Kidney (tissue), 14 donors: ENCODE data around the gene SHCBP1L. TPM values are rescaled to one million over a fixed set of nuclear protein-coding genes. Genes with fewer than 3 reads are reported as not detected.

Experiments used
- DNase-seq, 5 donors: peaks; one replicate each; pipeline ENCODE4 v3.0.0-alpha.2; 2013 to 2020
- FAIRE-seq: peaks from 2 replicates; lab custom pipeline; 2012; peaks lifted over from hg19 to GRCh38; lab: Jason Lieb, UNC
- H3K27ac ChIP-seq, 2 donors: one replicate each; pipeline ENCODE4 v1.7.0; 2013; ENCODE audit warnings: low read depth in 2 of 2, low read length in 2 of 2, inconsistent platforms in 1 of 2
- H3K27me3 ChIP-seq: one replicate; pipeline ENCODE4 v1.7.1; 2013; ENCODE audit warnings: low read length, inconsistent platforms; ENCODE audit not compliant: control insufficient read depth, insufficient read depth
- H3K36me3 ChIP-seq, 3 donors: one replicate each; pipeline versions ENCODE4 v1.7.0 to v1.7.1; 2013; ENCODE audit warnings: low read length in 3 of 3, control low read depth in 1 of 3, inconsistent platforms in 1 of 3; ENCODE audit not compliant: insufficient read depth in 3 of 3, control insufficient read depth in 2 of 3
- H3K4me1 ChIP-seq, 3 donors: one replicate each; pipeline versions ENCODE4 v1.7.0 to v1.7.1; 2013; ENCODE audit warnings: low read length in 3 of 3, inconsistent platforms in 1 of 3, low read depth in 1 of 3; ENCODE audit not compliant: control insufficient read depth in 2 of 3, insufficient read depth in 2 of 3
- H3K4me3 ChIP-seq, 3 donors: one replicate each; pipeline versions ENCODE4 v1.7.0 to v1.8.1; 2013; ENCODE audit warnings: low read length in 3 of 3, control low read depth in 1 of 3, inconsistent platforms in 1 of 3
- H3K9ac ChIP-seq, 3 donors: one replicate each; pipeline versions ENCODE4 v1.7.0 to v1.7.1; 2013; ENCODE audit warnings: low read length in 3 of 3, control low read depth in 1 of 3, inconsistent platforms in 1 of 3
- H3K9me3 ChIP-seq, 3 donors: one replicate each; pipeline versions ENCODE4 v1.7.0 to v1.7.1; 2013; ENCODE audit warnings: low read length in 3 of 3, control low read depth in 1 of 3, inconsistent platforms in 1 of 3; ENCODE audit not compliant: control insufficient read depth in 2 of 3, insufficient read depth in 1 of 3
- CTCF ChIP-seq: IDR thresholded peaks from 3 replicates; pipeline ENCODE4 v1.5.1; 2012; ENCODE audit warnings: mild to moderate bottlenecking, moderate library complexity, borderline replicate concordance; ENCODE audit not compliant: insufficient read depth; ENCODE audit errors: extremely low read depth
- intact Hi-C: fragments of 100-400 bp; cut with DNase I; formaldehyde crosslinking; loops from one replicate; pipeline ENCODE4 v1.11.1; 2022
- polyA plus RNA-seq: library from polyadenylated mRNA; stranded (reverse); fragments of 350-450 nt; fragmentation: Illumina TruSeq; extraction: RNeasy Lipid Tissue Mini Kit (QIAGEN cat#74804); gene quantifications from one replicate; pipeline ENCODE4 v1.2.3, GENCODE V29; 2014; ENCODE audit warnings: low read depth, low replicate concordance; ENCODE audit not compliant: insufficient read depth
- total RNA-seq: library from RNA; stranded (reverse); fragmentation: NEBNext Ultra II Directional; extraction: Animal tissue kit (Norgen Biotek cat#: 25700); gene quantifications from one replicate; pipeline ENCODE4 v1.2.1, GENCODE V29; 2021
- donor health status: control.
- donor health status: control.
- donor health status: control.
- donor health status: control.
- donor health status: control.
- donor health status: DM: yes; HTN: yes; CAD: no.
- donor health status: Normal renal cell carcinoma (clear cell type).

SHCBP1L gene
- total and polyA plus RNA-seq, 2 donors from 2014 or later = not detected

DNA sequence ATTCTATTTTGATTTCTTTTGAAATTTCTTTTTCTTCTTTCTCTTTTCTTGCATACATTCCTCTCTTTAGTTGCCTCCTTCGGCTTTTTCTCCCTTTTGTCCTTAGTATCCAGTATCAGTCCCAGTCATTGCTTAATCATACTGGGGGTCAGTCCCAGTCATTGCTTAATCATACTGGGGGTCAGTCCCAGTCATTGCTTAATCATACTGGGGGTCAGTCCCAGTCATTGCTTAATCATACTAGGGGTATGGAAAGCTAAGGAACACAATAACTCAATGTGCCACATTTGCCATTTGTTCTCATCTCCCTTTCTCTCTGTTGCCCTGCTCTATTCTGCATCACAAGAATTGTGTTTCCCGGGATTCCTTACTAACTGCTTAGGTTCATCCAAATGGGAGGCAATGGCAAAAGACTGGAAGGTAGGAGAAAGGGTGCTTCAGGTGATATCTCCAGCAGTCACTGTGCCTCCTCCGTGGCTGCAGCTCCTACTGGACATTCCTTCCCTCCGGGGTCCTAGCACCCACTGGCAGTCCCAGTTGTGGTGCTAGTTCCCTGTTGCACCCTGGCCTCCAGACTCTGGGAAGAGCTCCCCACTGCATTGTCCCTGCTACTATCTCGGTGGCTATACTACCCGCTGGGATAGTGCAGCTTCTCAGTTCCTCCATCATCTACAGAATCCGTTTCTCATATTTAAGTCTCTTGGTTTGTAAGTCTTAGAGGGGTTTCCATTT is 37.6 kb upstream of the SHCBP1L start:
- Histone ChIP-seq H3K9me3 (no peaks in the 10 kb centered on the region), H3K27ac (no peak overlapping the region), H3K27me3 (no peaks in the 10 kb centered on the region), H3K9ac (no peak overlapping the region), H3K36me3 (no peaks in the 10 kb centered on the region), H3K4me3 (no peak overlapping the region), H3K4me1 (no peaks in the 10 kb centered on the region)
- DNase-seq (no peak), FAIRE-seq (no peak)
- TF ChIP-seq CTCF = no peak
- intact Hi-C loops = no loop called here

- FAIRE-seq (no peak), DNase-seq (no peak)
- Histone ChIP-seq H3K9me3 (no peaks in the 10 kb centered on the region), H3K27ac (no peak overlapping the region), H3K4me3 (no peak overlapping the region), H3K36me3 (no peaks in the 10 kb centered on the region), H3K27me3 (no peaks in the 10 kb centered on the region), H3K4me1 (no peaks in the 10 kb centered on the region), H3K9ac (no peak overlapping the region)
- no peak for TF ChIP-seq CTCF
- intact Hi-C loops = no loop called here
These were observed 32.9 kb upstream of the SHCBP1L start for GRCh38 chr1:182985876-182986275.

- H3K4me1 ChIP-seq = no peaks in the 10 kb centered on the region
- no peaks in the 10 kb centered on the region for H3K36me3 ChIP-seq
- no peaks in the 10 kb centered on the region for H3K9me3 ChIP-seq
- no peak overlapping the region for H3K27ac ChIP-seq
- H3K4me3 ChIP-seq = no peak overlapping the region
- no peaks in the 10 kb centered on the region for H3K27me3 ChIP-seq
- intact Hi-C loops = no loop called here
- H3K9ac ChIP-seq = no peak overlapping the region
- DNase-seq = no peak
- TF ChIP-seq CTCF = no peak
- no peak for FAIRE-seq
These were observed 31.7 kb upstream of the SHCBP1L start for GRCh38 chr1:182984621-182985020.
